ENCODE measurements around the gene CMSS1.

- TF ChIP-seq POLR2A (IDR thresholded peaks at IDR 0.05) = no peak
- TF ChIP-seq CTCF (IDR thresholded peaks at IDR 0.05) = no peak
These were observed 306.6 kb downstream of the CMSS1 start for GRCh38 chr3:100124201-100124761.

Data from adrenal gland (tissue), 5 donors.